Activated CD8-positive, alpha-beta memory T cell treated with anti-CD3 and anti-CD28 coated beads, Interleukin-2, amount 50 U/mL, for 24 hours (primary cell): ENCODE measurements around the gene KDM5B.
"Not testable (repeated sequence)": the region's sequence is repeated elsewhere in the genome, so short reads cannot be mapped to it uniquely, and the experiment has no call there.

Source experiments
- DNase-seq: peaks from one replicate; pipeline ENCODE4 v3.0.0-alpha.2; 2020; ENCODE audit errors: extremely low read depth

The KDM5B gene

DNA sequence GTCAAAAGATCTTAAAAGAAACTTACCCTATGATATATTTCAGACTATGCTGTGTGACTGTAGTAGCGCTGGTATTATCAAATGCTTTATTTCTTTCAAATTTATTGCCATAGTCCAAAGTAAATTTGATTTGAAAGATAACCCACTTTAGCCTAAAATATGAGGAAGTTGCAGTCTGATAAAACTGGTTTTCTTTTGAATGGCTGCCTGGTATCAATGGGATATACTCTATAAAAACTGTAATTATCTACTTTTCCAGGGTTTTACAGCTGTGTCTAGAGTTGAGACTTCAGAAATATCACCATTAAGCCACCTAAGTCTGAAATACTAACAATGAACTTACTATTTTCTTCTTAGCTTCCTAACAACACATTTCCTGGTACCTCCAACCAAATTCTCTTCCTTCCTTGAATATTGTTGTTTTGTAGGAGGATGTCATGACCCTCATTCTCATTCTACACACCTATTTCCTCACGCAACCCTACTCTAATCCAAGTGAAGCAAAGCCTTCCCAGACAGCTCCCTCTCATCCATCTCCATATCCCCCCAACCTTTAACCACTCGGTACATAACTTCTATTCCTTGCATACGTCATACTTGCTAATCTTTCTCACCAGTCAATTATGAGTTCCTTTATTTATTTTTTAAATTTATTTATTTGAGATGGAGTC, 17.0 kb downstream of the KDM5B start:
- no peak for DNase-seq

DNA sequence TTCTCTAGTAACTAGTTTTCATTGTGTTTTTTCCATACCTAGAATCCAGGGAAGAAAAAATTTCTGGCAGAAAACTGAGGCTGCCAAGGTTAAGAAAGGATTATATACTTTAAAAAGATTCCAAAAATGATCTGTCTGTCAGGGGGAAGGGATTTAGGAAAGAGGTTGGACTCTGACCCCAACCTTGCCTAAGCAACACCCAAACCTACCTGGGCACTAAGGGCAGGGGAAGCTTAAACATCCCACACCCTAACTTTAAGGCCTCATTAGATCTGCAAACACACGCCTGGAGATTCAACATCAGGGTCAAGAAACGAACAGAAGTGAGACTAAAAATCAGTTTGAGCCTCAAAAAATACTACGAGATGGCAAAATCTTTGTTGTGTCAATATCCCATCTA, 19.4 kb downstream of the KDM5B start:
- DNase-seq: no peak

DNA sequence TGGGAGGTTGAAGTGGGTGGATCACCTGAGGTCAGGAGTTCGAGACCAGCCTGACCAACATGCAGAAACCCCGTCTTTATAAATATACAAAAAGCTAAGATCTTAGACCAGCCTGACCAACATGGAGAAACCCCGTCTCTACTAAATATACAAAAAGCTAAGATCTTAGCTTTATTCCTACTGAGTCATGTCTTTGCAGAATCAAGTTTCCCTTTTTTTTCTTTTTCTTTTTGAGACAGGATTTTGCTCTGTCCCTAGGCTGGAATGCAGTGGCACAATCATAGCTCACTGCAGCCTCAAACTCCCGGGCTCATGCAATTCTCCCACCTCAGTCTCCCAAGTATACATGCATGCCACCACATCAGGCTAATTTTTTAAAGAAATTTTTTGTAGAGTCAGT, 21.4 kb downstream of the KDM5B start:
- DNase-seq: no peak

DNA sequence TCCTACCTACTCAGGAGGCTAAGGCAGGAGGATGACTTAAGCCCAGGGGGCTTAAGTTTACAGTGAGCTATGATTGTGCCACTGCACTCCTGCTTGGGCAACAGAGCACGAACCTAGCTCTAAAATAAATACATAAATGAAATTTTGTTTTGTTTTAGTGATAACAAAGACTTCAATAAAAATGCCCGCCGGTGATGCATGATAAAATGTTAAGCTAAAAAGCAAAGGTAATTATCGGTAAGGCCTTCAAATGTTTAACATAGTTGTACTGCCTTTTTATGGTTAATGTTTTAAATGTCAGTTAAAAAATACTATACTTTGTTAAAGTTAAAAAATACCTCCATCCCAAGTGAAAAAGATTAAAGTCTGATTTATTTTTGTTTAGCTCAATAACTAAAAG, 27.0 kb downstream of the KDM5B start:
- no peak for DNase-seq

DNA sequence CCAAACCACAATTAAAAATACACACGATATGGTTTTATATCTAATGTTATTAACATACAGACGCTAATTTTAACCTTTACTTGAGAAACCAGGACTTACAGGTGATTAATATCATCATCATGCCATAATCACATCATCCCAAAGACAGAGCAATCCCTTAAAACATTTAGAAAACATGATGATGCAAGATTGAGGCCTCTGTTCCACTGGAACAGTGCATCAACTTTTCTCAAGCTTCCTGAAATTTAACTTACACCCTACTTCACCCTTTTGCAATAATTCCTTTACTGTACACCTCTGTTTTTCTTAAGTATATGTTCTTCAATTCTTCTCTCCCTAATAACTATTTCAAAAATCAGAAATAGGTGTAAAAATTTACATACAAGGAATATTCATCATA, 38.1 kb downstream of the KDM5B start:
- no peak for DNase-seq

DNA sequence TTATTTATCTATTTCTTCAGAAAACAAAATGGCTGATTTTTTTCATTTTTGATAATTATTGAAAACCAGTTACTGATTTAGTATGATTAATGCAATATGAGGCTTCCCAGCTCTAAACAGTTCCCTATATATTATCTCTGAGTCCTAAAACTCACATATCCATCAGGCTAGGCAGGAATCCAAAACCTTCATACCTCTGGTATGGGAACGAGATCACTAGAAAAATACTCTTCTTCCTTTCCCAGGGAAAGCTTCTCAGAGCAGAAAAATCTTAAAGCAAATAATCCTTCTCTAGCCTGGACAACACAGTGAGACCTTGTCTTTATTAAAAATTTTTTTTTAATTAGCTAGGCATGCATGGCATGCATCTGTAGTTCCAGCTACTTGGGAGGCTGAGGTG, 42.5 kb downstream of the KDM5B start:
- DNase-seq: no peak

DNA sequence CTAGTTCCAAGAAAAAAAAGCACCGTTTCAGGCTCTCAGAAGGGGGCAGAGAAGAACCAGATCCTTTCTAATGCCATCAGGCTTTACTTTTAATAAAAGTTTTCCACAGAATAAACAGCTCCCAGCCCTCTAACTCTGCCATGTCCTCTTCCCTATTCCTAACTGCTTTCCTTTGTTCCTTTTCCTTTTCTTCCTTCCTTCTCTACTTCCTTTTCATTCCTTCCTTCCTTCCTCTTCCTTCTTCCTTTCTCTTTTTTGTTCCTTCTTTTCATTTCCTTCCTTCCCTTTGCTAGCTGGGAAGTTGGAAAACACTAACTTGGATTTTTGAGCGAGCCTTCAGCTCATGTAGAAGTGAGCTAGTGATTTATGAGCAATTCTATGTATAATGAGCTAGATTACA, 46.2 kb downstream of the KDM5B start:
- no peak for DNase-seq

DNA sequence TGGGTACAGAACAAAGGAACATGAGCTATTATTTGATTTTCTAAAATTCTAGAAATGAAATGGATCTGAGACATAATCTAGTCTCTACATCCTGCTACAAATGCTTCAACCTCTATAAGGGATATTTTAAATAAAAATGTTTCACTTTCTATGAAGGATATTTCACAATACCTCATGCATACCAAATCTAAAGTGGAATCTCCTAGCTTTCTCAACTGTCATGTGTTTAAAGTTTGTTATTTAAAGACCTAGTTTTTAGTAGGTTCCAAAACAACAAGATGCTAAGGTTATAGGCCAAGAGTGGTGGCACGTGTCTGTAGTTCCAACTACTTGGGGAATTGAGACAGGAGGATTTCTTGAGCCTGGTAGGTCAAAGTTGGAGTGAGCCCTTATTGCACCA, 47.6 kb downstream of the KDM5B start:
- no peak for DNase-seq

DNA sequence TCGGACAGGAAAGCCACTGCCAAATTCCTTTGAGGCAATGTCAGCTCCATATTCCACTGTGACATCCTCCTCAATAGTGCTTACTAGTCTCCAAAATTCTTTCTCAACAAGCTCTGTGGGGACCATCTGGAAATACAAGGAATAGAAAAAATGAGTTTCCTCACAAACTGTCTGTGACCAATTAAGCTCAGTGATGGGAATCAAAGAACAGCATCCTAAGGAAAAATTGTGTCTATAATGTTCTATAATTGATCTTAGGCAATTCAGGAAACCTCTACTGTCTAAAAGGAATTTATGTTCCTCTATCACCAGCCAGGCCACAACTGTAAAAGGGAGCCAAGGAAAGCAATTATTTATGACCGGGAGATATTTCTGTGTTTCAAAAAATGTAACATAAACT, 51.8 kb downstream of the KDM5B start:
- no peak for DNase-seq

DNA sequence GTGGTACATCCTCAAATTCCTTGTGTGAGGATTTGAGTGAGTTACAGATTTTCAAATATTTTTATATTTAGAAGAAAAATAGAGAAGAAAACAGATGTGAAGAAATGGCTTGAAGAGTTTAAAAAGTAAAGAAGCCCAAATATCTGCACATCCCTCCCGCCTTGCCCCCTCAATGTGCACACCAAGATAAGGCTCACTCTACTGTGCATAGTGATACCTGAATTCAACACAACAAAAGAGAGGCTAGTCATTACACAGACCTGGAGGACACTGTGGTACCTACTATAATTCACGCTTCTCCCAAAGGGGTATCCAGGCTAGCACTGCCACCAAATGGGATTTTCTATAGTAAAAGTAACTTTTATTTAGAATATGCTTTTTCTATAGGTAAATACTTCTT, 53.9 kb downstream of the KDM5B start:
- no peak for DNase-seq

DNA sequence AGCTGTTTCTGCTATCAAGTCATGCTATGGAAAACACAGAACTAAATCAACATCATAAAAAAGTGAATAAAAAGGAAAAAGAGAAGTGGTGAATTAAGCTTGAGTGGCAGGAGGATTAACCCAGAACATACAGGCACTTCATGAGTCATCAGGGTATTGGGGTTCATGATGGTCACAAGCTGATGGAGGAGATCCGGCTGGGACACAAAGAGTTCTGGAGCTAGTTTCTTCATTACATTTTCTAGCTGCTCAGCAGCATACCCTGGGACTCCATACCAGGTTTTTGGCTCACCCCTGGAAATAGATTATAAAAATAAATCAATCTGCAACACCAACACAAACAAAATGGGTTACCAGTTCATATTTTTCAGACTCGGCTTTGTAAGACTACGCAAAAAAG, 55.4 kb downstream of the KDM5B start:
- DNase-seq: no peak

DNA sequence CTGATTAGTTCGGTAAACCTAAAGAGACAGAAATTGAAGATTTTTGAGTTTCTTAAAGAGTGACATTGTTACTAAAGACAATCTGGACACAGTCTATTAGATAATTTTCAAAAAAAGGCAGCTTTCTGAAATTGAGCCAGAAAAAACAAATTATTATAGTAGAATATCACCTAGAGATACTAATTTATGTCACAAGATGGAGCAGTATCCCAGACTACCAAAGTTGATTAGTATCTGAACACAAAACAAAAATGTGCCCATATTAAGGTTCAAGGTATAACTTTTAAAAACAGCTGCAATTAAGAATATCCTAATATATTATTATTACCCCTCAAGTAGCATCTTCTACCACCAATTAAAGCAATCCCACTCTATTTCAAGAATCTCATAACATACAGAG, 57.5 kb downstream of the KDM5B start:
- DNase-seq: no peak

DNA sequence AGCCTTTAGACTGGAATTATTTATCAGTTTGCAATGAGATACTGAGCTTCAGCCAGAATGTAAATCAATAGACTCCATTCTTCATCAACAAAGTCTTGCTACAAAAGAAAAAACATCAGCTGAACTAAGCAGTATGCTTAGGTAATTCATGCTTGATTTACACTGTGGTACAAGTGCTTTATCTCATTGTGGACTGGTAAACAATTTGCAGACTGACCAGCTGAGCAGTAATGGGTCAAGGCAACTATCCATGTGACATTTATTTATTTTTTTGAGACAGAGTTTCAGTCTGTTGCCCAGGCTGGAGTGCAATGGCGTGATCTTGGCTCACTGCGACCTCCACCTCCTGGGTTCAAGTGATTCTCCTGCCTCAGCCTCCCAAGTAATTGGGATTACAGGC, 58.2 kb downstream of the KDM5B start:
- DNase-seq: no peak

DNA sequence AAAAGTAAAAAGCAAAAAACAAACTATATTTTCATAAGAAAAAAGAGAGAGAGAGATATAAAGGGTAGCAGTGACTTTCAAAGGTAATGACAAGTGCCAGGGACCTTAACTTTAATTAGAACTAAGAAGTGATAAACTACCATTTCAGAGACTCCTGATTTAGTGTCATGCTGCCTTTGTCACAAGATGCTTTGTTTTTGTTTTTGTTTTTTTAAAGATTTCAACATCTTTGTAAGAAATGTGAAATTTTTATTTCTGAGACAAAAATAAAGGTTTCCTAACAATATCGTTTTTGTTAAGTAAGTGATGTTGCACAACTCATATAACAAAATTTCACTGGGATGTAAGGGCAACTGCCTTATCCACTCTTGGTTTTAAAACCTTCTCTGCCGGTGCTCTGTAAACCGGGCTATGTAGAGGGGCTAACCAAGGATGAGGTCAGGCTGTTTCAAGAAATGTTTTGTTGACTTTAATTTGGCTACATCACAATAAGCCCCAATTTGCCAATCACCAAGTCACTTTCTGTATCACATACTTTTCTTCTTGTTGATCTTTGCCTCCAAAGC, 62.8 kb downstream of the KDM5B start:
- DNase-seq: no peak

DNA sequence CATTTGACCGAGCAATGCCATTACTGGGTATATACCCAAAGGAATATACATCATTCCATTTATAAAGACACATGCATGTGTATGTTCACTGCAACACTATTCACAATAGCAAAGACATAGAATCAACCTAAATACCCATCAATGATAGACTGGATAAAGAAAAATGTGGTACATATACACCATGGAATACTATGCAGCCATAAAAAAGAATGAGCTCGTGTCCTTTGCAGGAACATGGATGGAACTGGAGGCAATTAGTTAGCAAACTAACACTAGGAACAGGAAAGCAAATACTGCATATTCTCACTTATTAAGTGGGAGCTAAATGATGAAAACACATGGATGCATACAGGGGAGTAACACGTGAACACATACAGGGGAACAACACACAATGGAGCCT, 63.5 kb downstream of the KDM5B start:
- DNase-seq: not testable (repeated sequence)

DNA sequence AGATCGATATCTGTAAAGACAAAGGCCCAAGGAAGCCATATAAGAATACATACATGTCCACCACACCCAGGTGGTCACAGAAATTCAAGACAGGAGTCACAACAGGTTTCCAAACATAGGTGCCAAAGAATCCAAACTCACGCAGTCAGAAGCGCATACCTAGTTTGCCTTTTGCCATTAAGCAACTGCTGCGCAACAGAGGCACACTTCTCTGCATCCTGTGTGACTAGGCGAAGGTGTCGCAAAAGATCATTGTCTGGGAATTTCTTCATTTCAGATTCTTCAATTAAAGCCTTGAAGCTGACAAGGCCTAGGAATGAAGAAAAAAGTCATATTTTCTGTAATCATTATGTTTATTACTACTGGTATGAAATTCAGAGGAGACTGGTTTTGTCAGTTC, 65.7 kb downstream of the KDM5B start:
- no peak for DNase-seq

DNA sequence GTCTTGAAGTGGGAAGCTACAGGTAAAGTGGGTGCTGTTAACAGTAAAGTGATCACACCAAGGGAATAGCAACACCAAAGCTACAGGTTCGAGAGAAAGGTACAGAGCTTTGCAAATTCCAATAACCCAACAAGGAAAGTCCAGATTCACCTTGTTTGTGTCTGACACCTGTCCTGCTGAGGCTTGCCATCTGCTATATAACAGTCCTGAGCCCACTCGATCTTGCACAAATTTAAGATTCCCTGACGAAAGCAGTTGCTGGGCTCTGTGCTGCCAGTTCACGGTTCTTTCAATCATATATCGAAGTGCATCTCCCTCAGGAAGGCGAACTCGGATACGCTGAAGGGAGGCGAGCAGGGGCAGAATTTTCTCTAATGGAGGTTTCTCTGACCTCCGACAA, 75.0 kb downstream of the KDM5B start:
- no peak for DNase-seq

DNA sequence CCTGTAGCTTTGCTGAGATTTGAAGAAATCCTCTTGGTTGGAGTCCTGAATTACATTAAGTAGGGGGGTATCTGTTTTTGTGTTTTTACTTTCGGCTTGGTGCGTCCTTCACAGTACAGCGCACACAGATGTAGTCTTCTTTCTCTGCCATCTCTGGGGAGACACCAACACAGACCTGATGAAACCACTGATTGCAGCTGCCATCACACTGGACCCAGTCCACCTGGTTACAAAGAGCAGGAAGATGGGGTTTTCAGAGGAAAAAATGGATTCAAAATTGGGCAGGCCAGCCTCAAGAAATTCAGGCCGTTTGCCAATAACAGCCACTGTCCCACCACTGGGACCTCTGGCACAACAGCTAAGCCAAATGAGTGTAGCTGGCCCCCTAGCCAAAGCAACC, 79.3 kb downstream of the KDM5B start:
- no peak for DNase-seq

DNA sequence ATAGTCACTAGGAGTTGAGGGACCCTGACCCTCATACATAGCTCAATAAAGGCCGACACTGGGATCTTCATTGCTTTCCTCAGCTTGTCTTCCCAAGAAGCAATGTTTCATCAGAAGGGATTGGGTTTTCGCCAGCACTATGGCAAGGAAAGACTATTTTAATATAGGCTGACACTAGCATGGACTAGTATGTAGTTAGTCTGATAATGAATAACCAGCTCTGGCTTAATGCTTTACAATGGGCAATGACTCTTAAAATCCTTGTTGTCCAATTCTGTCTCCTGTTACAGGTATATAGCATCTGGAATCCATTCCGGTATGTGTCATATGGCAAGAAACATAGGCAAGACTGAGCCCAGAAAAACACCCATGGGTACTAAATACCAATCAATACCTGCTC, 82.7 kb downstream of the KDM5B start:
- DNase-seq: no peak

DNA sequence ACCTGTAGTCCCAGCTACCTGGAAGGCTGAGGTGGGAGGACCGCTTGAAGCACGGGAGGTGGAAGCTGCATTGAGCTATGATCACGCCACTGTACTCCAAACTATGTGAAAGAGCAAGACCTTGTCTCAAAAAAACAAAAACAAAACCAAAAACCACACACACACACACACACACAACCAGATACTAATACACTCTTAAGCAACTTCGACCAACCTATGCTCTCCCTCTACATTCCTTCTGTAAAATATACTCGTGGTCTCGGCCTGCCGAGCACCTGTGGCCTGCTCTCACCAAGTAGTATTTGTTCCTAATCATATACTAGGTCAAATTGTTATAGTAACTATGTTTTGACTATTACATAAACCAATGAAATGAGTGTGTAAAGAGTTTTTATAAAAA, 84.5 kb downstream of the KDM5B start:
- no peak for DNase-seq

DNA sequence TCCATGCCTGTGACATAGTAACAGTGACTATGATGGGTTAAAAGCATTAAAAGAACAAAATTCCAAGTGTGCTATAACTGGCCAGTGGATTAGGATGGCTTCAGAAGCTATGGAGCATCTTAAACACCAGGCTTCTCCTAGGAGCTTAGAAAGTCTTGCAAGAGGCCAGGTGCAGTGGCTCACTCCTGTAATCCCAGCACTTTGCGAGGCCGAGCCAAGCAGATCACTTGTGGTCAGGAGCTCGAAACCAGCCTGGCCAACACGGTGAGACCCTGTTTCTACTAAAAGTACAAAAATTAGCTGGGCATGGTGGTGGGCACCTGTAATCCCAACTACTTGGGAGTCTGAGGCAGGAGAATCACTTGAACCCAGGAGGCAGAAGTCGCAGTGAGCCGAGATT, 85.2 kb downstream of the KDM5B start:
- not testable (repeated sequence) for DNase-seq

DNA sequence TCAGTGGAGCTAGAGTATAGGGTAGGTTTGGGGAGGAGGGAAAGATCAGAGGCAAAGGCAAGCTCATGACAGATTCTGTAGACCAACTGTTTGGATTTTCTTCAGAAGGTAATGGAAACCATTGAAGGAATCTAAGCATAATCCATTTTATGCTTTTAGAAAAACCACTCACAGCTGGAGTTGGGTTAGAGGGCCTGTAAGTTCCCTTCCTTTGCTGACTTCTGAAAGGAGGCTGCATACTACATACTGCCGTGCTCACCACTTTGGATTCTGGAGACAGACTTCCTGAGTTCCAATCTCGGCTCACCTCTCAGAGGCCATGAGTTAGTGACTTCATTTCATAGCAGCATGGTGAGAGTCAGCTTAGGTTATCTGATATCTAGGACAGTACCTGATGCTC, 91.6 kb downstream of the KDM5B start:
- DNase-seq: no peak

DNA sequence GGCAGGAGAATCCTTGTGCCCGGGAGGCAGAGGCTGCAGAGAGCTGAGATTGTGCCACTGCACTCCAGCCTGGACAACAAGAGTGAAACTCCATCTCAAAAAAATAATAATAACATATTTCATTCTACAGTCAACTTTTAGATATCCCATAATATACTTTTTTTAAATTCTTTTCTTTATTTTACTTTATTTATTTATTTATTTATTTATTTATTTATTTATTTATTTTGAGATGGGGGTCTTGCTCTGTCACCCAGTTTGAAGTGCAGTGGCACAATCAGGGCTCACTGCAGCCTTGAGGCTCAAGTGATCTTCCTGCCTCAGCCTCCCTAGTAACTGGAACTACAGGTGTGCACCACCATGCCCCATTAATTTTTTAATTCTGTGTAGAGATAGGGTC, 94.0 kb downstream of the KDM5B start:
- DNase-seq: not testable (repeated sequence)

DNA sequence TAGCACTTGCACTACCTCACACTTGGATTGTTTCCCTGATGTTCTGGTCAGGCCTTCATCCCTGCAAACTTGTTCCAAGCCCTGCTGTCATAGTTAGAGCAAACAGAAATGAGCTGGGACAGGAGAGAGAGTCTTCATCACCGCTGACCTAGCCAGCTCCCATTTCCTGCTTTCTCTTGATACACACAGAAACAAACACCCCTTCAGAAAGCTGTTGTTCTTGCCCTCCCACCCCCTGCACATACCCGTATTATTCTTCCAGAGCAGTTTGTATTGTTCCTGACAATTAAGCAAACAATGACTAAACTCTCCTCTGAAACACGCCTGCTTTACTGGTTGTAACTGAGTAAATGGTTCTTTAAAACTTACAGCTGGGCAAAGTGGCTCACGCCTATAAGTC, 95.1 kb downstream of the KDM5B start:
- DNase-seq: no peak
